GM21619 (cell line): ENCODE data around the gene GPR37.
A peak's percentile ranks its signal among the peaks of the same experiment; 100 is the strongest.

Experiments
- ATAC-seq: cut with Tn5 transposase; IDR thresholded peaks from one replicate; pipeline ENCODE4 v1.9.1; 2021; ENCODE audit not compliant: unreplicated experiment

GPR37 gene

GRCh38 chr7:124780056-124780455, 14.5 kb upstream of the GPR37 start:
- no peak for ATAC-seq

GRCh38 chr7:124779620-124780019, 14.0 kb upstream of the GPR37 start:
- no peak for ATAC-seq

GRCh38 chr7:124779194-124779593, 13.6 kb upstream of the GPR37 start:
- no peak for ATAC-seq

GRCh38 chr7:124777268-124777667, 11.7 kb upstream of the GPR37 start:
- ATAC-seq: no peak

GRCh38 chr7:124776153-124776552, 10.6 kb upstream of the GPR37 start:
- no peak for ATAC-seq

GRCh38 chr7:124775422-124775821, 9.8 kb upstream of the GPR37 start:
- no peak for ATAC-seq

- no peak for ATAC-seq
These were observed 8.3 kb upstream of the GPR37 start for GRCh38 chr7:124773938-124774337.

- ATAC-seq: no peak
These were observed 7.7 kb upstream of the GPR37 start for GRCh38 chr7:124773339-124773738.

- ATAC-seq: no peak
These were observed 3.5 kb upstream of the GPR37 start for GRCh38 chr7:124769136-124769535.

- no peak for ATAC-seq
These were observed 2.9 kb upstream of the GPR37 start for GRCh38 chr7:124768525-124768924.

- ATAC-seq: peak; percentile 43
These were observed 668 bp downstream of the GPR37 start for GRCh38 chr7:124764847-124765400.

GRCh38 chr7:124764051-124764846, 1.3 kb downstream of the GPR37 start:
- ATAC-seq: no peak

GRCh38 chr7:124762611-124763143, 2.9 kb downstream of the GPR37 start:
- ATAC-seq: no peak

GRCh38 chr7:124761164-124761715, 4.4 kb downstream of the GPR37 start:
- ATAC-seq: no peak

- no peak for ATAC-seq
These were observed 7.3 kb downstream of the GPR37 start for GRCh38 chr7:124758327-124758726.

GRCh38 chr7:124754576-124755268, 10.9 kb downstream of the GPR37 start:
- no peak for ATAC-seq

- ATAC-seq: no peak
These were observed 13.3 kb downstream of the GPR37 start for GRCh38 chr7:124752310-124752709.

GRCh38 chr7:124751027-124751426, 14.6 kb downstream of the GPR37 start:
- no peak for ATAC-seq

- ATAC-seq: no peak
These were observed 18.5 kb downstream of the GPR37 start for GRCh38 chr7:124747072-124747471.

GRCh38 chr7:124738639-124739038, 27.0 kb downstream of the GPR37 start:
- ATAC-seq: no peak

- no peak for ATAC-seq
These were observed 27.8 kb downstream of the GPR37 start for GRCh38 chr7:124737760-124738300.
